NCI-H1417 (cell line): ENCODE data around the gene ATP8A2.
"Not testable (repeated sequence)": the region's sequence is repeated elsewhere in the genome, so short reads cannot be mapped to it uniquely, and the experiment has no call there.

Source experiments
- DNase-seq, 3 experiments: peaks; one replicate each; lab custom pipeline; 2025; lab: John Stamatoyannopoulos, UW

ATP8A2 gene

DNA sequence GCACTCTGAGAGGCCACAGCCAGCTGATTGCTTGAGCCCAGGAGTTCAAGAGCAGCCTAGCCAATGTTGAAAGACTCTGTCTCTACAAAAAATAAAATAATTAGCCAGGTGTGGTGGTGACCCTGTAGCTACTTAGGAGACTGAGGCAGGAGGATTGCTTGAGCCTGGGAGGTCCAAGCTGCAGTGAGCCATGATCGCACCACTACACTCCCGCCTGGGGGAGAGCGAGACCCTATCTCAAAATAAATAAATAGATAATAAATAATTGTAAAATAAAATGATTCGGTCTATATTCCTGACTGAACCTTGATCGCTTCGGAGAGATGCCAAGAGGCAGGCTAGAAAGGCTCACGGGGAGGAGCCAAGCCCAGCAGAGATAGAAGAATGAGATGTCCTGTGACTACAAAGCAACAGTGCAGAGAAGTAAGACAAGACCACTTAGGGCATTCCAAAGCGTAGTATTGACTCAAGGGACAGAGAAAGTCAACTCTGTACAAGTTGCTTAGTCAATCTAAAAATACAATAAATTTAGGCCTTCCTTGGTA is 667.2 kb downstream of the ATP8A2 start:
- DNase-seq: no peak

DNA sequence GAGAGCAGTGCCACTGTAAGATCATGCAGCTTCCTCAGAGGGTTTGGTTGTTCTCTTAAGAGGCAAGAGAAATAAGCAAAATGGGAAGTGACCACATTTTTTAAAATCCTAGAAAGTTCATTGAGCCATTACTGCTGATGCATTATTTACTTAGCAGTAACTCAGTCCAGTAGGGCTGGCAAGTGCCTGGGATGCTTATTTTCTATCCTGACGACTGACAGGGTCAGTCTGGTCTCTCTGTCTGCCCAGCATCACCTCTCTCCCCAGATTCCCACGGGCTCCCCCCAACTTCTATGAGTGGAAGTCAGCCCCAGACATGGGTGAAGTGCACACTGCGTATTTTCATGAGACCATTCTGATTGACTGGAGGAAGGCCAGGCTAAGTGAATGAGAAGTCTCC is 669.7 kb downstream of the ATP8A2 start:
- no peak for DNase-seq

DNA sequence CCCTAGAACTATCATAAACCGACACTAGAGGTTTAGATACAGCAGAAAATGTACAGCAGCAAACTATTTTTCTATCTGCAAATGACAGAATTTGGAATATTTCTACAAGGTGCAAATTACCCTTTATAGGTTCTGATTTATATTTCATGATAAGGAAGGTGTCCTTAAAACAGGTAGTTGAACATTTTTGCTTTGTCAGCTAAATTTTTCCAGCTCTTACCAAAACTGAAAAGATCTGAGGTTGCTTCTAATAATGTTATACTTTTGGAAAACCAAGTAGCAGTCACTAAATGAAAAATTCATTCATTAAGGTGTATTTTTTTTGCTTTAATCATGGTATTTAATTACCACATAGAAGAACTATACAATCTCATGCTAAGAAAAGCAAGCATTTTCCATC is 671.0 kb downstream of the ATP8A2 start:
- no peak for DNase-seq

DNA sequence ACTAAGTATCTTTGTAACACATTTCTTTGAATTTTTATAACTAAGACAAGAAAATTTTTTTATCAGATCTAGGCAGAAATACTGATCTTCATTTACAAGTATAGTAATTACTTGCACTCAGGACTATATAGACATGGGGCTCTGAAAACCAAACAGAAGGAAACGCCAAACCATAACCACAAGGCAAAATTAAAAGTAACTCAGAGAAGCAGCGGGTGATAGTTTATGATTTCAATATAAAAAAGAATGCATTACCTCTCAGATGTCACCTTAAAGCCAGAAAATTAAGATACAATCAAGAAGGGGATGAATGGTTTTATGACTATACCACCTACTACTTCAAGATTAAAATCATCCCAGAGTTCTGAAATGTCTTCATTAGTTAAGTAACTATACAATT is 673.4 kb downstream of the ATP8A2 start:
- DNase-seq: no peak

DNA sequence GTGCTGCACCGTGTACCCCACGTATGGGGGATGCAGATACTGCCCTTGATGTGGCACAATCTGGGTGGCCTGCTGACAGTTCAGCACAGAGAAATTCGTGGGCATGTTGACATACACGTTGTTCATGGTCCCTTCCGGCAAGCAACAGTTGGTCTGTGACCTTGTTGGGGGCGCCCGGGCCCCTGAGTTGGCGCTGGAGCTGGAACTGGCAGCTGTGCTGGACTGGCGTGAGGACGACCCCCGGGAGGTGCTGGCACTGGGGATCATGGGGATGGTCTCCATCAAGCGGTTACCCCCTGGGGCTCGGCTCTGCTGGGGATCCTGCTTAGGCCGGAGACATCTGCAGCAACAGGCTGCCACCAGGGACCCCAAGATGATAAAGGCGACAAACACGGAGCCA is 674.9 kb downstream of the ATP8A2 start:
- no peak for DNase-seq

DNA sequence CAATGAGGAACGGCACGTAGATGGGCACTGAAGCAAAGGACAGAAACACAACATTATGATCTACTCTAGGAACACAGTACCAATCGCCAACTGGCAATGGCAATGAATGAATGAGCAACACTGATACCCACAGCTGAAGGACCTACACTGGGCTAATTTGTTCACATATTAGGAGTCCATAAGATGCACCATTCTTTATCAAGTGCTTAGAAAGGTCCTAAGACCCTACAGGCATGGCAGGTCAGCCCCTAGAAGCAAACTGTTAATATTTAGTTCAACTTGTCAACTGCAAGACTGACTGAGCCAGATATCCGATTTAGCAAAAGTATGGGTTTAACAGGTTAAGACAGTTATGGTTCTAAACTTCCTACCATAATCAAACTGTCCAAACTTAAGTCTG is 675.3 kb downstream of the ATP8A2 start:
- no peak for DNase-seq

DNA sequence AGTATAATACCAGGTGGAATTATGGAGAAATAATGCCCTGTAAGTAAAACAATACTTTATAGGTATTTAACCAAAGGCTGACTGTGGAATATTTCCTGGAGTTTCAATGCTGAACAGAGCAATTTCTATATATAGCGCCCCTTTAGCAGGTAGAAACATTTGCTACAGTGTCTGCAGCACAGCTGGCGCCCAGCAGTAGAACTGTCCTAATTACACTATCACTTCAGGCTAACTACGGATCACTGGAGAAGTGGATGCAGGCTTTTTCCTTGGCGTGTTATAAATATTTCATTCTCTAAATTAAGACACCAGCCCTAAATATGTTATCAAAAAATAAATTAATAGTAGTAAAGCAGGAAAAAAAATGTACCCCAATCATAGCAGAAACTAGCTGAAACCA is 677.0 kb downstream of the ATP8A2 start:
- DNase-seq: peak; percentile 3 to 52 (median 16)

DNA sequence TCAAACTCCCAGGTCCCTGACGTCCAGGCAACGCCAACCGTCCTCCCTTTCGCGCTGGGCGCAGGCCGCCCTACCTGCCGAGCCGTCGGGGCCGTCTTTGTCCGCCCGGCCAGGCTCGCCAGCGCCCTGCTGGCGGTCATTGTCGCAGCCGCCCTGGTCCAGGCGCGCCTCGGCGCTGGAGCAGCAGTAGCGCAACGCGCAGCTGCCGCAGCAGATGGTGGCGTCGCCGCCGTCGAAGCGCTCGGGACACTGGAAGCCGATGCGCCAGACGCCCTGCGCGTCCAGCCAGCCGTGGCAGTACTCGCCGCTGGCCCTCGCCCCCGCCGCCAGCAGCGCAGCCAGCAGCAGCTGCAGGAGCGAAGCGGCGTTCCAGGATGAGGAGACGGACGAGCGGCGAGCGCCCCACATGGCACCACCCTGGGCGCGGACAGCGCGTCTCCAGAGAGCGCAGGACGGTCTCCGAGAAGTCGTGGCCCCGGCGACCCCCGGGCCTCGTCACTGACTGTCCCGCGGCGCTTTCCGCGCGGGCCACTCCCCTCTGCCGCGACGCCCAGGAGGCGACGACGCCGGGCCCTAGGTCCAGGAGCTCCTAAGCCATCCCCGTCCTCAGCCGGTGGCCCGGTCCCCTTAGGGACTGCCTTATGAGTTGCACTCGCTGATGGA is 678.9 kb downstream of the ATP8A2 start:
- peak; percentile 9 to 81 (median 70) for DNase-seq

DNA sequence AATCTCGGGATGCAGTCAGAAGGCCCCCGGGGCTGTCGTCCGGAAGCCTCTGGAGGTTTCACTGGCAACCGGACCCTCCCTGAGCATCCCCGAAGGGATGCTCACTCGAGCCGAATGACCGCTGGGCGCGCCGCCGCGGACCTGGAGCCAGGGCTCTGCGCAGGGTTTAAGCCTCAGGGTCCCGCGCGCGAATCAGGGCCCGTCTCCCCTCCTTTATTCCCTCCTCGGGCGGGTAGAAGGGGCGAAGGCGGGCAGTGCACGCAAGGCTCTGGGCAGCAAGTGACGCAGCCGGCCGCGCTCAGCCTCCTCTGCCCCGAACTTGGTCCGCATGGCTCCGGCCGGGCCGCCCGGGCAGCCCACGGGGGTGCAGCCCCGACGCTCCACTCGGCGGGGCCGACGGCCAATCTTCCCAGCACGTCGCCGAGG is 679.5 kb downstream of the ATP8A2 start:
- DNase-seq: peak in 2 of 3 experiments; percentile 55 to 66

DNA sequence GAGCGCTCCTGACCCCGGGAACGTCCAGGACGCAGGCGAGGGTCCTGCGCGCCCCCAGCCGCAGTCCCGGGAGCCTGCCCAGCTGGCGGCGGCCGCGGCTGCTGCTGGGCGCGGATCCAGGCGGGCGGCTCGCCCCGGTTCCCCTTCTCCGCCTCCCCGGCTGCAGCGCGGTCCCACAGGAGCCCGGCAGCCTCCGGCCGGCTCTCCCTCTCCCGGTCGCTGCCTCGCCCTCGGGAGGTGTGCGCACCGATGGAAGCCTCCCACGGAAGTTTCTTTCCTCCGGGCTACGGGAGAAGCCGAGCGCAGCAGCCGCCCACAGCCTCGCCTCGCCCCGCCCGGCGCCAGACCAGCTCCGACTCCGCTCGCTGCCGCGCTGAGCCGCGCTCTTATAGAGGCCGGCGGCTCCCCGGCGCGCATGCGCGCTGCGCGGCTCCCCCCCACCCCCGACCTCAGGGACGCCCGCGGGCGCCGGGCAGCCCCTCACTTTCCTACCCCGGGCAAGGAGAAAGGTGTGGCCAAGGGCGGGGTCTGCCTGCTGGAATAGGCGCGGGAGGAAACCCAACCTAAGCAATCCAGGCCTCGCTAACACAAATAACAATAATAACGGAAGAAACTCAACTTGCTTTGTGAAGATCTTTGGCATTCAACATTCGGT is 680.0 kb downstream of the ATP8A2 start, which contains the start of gene SHISA2:
Gene SHISA2 (minus strand): TSS at position 360 of the 655 bp plus-strand sequence. CDS start 1,041 bp downstream, outside the sequence.
- peak; percentile 44 to 72 (median 64) for DNase-seq

DNA sequence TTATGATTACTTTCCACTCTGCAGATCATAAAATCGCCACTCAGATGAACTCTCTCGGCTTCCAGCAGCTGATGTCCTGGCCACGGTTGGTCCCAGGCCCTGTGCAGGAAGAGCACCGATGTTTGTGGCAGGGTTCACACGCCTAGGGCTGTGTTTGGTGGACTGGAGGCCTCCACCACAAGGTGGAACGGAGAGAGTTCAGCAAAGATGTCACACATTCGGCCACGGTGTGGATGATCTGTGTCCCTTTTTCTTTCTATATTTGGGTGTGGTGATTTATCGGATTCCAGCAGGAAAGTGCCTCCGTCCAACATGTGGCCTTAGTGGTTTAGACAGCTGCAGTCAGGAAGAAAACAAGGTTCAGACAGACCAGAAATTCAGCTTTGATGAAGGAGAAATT is 680.6 kb downstream of the ATP8A2 start:
- no peak for DNase-seq

DNA sequence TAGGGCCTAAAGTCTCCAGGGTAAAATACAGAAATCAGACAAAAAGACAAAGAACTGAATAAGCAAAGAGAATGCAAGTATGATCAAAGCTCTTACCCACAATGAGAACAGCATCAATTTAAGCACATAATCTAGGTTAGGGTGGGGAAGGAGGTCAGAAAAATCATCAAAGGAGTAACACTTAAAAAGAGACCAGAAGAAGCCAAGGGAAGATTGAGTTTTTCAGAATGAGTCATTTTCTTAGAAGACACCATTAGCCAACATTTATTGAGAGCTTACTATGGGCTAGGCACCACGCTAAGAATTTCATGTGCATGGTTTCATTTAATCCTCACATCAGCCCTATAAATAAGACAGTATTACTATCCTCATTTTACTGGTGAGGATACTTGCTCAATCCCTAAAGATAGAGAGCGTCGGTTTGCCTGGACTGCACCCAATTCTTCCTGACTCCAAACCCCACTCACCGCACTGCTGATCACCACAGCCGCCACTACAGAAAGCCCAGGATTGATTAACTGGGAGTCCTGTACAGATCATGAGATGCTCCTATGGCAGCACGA is 681.7 kb downstream of the ATP8A2 start:
- DNase-seq: no peak

DNA sequence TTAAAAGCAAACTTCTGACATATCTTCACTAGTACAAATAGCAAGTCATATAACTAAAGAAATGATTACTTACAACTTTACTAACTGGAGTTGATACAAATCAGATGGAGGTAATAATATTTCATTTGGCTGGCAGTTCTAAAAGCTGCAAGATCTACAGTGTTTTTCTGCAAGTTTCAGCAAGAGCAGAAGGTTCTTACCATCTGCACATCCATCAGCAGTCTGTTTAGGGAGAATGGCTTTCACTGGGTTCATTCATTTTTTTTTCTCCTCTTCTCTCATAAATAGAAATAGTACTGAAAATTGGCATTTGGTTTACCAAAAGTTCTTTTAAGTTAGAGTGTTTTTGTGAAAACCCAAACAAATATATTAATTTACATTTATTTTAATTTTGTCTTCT is 683.1 kb downstream of the ATP8A2 start:
- DNase-seq: no peak

DNA sequence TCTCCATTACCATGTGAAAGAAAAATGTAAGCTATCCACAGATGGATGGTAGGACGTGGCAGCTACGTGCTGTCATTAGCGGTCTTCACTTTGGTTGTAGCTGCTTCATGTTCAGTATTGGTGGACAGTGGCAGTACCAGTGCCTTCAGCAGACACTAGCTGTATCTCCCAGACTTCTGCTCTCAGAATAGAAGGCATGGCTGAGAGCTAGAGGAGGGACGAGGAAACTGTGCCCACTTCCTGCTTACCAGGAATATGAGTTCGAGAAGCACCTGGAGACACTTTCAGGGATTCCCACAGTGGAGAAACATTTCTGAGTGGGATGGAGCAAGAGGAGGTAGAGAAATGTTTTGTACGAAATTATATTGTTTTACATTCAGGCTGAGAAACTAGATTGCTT is 686.9 kb downstream of the ATP8A2 start:
- DNase-seq: no peak

DNA sequence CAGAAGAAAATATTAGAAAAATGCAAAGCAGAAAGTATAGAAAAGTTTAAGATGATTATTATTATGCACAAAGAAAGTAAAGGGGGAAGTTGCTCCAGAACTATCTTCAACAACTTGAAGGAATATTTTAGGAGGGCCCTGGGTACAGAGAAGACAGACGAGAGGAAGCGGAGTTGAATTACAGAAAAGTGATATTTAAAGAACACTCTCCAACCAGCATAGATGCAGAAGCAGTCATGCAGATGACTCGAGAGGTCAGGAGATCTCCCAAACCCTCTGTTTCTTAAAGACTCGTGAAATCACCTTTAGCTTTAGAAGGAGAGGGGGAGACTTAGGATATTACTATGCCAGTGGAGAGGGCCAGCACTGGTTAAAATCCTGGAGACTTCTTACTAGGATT is 688.6 kb downstream of the ATP8A2 start:
- DNase-seq: no peak

DNA sequence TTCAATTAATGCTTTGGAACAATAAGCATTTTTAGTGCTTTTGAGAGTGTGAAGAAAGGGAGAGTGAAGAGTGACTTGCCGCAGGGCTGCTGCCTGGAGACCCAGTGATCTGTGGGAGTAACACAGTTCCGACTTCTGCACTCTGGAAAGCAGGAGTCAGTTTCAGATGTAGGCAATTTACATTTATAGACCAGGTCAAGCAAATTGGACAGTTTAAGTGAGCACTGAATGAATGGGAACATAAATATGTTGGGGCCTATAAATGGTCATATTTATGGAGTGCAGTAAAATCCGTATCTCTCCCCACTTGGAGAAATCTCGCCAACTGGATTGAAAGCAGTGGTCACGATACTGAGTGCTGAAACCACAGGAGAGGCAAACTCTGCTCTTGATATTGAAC is 689.5 kb downstream of the ATP8A2 start:
- no peak for DNase-seq

DNA sequence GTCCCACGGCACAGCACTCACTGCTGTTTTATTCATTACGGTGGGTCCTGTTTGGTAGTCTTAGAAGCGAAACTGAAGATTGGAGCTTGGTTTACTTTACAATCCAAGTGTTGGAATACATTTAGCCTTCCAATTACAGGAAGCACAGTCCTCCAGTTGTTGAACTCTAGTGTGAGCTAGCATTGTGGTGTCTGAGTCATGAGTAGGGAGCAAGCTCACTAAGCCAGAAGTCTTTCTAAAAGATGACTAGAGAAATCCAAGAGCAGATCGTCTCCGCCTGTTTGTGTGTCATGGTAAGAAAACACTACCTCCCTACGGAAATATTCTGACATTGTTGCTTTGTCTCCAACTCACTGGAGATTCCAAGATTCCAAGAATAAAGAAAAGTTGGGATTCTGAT is 690.2 kb downstream of the ATP8A2 start:
- no peak for DNase-seq

DNA sequence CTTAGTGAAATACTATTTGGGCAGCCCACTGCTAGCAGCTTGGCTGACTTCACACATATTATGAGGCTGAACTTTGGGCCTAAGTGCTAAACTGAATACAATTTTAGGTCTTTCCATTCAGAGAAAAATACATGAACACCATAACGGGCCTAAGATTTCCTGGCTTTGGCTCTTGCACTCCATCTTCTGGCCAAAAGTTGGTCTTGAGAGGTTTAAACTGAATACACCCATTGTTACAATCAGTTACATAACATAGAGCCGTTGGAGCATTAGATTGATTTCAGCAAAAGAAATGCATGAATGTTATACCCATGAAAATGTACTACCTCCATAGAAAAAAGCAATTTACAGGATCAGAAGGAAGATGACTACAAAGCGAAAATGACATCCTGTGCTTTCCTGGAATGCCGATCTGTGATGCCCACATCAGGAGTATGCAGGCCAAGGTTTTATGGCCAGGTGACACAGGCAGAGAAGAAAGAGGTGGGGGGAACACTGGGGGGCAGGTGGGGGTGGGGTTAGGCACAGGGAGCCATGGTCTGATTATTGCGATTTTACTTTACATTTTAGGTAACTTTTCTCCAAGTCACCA is 691.2 kb downstream of the ATP8A2 start:
- DNase-seq: peak; percentile 33 to 79 (median 44)

DNA sequence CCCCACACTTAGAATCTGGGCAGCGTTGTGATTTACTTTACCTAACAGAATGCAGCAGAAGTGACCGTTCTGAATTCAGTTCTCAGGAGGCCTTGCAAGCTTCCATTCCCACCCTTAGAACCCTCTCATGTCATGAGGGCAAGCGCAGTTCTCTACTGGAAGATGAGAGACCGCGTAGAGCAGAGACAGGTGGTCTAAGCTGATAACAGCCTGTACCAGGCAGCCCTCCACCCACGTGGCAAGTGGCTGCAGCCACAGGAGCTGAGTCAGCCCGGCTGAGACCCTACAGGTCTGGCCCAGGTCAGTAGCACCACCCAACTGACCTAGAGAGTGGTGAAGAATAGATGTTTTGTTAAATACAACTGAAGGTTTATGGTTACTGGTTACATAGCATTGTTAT is 694.7 kb downstream of the ATP8A2 start:
- DNase-seq: not testable (repeated sequence)

DNA sequence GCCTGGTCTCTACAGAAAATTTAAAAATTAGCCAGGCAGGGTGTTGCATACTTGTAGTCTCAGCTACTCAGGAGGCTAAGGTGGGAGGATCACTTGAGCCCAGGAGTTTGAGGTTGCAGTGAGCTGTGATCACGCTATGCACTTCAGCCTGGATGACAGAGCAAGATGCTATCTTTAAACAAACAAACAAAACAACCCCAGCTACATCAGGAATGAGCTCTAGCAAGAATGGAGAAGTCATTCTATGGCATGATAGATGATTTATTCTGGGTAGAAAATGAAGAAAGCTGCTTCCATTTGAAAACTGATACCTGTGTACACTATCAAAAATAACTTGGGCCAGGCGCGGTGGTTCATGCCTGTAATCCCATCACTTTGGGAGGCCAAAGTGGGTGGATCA is 695.8 kb downstream of the ATP8A2 start:
- DNase-seq: no peak

DNA sequence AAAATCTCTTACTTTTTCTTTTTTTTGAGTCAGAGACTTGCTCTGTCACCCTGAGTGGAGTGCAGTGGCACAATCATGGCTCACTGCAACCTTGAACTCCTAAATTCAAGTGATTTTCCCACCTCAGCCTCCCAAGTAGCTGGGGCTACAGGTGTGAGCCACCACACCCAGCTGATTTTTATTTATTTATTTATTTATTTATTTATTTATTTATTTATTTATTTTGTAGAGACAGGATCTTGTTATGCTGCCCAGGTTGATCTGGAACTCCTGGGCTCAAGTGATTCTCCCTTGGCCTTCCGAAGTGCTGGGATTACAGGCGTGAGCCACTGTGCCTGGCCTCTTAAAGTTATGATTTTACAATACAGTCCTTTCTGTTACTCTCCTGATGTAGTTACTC is 696.6 kb downstream of the ATP8A2 start:
- DNase-seq: not testable (repeated sequence)

DNA sequence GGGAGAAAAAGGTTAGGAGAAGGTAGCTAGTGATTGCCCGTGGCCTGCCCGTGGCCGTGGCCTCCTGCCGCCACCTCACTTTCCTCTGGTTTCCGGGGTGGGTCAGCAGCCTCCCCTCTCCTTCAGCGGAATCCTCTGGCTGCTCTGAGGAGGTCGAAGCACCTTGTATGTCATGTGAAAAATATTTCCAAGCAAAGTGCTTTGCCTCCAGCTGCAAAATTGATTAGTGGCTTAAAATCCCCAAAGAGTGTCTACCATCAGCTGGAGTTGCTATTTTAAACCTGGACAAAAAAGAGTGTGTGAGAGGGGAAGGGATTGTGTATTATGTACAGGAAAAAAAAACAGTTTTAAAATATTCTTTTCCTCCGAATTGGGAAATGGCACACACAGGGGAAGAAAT is 697.9 kb downstream of the ATP8A2 start:
- not testable (repeated sequence) for DNase-seq

DNA sequence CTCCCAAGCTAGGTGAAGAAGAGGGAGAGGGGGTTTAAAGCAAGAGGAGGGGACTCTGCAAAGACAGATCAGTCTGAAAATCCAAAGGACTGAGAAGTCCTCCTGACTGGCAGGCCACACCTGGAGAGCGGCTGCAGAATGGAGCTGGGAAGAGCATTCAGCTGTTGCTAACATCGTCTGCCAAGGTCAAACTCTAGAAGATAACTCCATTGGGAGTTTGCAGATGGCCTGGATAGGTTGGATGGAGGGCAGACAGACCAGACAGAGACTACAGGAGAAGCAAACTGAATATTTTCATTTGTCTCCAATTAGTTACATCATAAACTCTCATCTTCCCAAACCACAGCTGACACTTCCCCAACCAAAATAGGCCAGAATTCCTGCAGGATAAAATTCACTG is 699.9 kb downstream of the ATP8A2 start:
- DNase-seq: no peak
